ENCODE results near the gene IER5L.

DNA sequence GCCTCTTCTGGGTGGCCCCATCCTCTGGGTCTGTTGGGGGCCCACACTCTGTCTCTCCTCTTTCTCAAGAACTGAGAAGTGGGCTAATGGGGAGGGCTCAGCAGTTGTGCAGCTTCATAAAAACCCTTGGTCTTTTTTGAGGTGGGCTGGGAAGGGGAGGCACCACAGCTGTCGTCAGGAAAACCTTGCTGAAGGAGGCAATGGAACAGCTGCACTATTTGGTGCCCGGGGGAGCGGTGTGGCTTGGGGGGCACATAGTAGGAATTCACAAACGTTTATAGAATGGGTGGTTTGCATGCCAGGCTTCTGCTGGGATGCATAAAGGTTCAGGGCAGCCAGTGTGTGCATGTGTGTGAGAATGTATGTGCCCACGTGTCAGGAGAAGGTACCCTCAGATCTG lies 3.2 kb upstream of the IER5L start:
- TF ChIP-seq POLR2AphosphoS5 (IDR thresholded peaks at IDR 0.05), result no peak
- TF ChIP-seq, protein P1, sequence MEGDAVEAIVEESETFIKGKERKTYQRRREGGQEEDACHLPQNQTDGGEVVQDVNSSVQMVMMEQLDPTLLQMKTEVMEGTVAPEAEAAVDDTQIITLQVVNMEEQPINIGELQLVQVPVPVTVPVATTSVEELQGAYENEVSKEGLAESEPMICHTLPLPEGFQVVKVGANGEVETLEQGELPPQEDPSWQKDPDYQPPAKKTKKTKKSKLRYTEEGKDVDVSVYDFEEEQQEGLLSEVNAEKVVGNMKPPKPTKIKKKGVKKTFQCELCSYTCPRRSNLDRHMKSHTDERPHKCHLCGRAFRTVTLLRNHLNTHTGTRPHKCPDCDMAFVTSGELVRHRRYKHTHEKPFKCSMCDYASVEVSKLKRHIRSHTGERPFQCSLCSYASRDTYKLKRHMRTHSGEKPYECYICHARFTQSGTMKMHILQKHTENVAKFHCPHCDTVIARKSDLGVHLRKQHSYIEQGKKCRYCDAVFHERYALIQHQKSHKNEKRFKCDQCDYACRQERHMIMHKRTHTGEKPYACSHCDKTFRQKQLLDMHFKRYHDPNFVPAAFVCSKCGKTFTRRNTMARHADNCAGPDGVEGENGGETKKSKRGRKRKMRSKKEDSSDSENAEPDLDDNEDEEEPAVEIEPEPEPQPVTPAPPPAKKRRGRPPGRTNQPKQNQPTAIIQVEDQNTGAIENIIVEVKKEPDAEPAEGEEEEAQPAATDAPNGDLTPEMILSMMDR (IDR thresholded peaks at IDR 0.05), result no peak
